Measurements from ENCODE around the gene PAFAH1B1.

- TF ChIP-seq CTCF (IDR thresholded peaks at IDR 0.05; ENCODE audit: low read depth, low read length, missing input control): no peak
- no peak for TF ChIP-seq YY1 (IDR thresholded peaks at IDR 0.05)
- no peak for TF ChIP-seq RAD21 (IDR thresholded peaks at IDR 0.05)
- no peak for TF ChIP-seq EGR1 (IDR thresholded peaks at IDR 0.05; ENCODE audit: low read depth in 2 of 2)
- TF ChIP-seq, protein P1, sequence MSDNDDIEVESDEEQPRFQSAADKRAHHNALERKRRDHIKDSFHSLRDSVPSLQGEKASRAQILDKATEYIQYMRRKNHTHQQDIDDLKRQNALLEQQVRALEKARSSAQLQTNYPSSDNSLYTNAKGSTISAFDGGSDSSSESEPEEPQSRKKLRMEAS (IDR thresholded peaks at IDR 0.05): no peak
- no peak for TF ChIP-seq SP1 (IDR thresholded peaks at IDR 0.05)
- TF ChIP-seq, protein P2, sequence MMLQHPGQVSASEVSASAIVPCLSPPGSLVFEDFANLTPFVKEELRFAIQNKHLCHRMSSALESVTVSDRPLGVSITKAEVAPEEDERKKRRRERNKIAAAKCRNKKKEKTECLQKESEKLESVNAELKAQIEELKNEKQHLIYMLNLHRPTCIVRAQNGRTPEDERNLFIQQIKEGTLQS (IDR thresholded peaks at IDR 0.05): no peak
- no peak for TF ChIP-seq TAF1 (conservative IDR thresholded peaks at IDR 0.05)
- TF ChIP-seq REST (IDR thresholded peaks at IDR 0.05): no peak
- no peak for TF ChIP-seq RXRA (IDR thresholded peaks at IDR 0.05)
- no peak for TF ChIP-seq GABPA (IDR thresholded peaks at IDR 0.05 in 1 of 2, conservative IDR thresholded peaks at IDR 0.05 in 1 of 2)
- no peak for TF ChIP-seq FOXA1 (IDR thresholded peaks at IDR 0.05)
- TF ChIP-seq, protein P3, sequence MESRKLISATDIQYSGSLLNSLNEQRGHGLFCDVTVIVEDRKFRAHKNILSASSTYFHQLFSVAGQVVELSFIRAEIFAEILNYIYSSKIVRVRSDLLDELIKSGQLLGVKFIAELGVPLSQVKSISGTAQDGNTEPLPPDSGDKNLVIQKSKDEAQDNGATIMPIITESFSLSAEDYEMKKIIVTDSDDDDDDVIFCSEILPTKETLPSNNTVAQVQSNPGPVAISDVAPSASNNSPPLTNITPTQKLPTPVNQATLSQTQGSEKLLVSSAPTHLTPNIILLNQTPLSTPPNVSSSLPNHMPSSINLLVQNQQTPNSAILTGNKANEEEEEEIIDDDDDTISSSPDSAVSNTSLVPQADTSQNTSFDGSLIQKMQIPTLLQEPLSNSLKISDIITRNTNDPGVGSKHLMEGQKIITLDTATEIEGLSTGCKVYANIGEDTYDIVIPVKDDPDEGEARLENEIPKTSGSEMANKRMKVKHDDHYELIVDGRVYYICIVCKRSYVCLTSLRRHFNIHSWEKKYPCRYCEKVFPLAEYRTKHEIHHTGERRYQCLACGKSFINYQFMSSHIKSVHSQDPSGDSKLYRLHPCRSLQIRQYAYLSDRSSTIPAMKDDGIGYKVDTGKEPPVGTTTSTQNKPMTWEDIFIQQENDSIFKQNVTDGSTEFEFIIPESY (IDR thresholded peaks at IDR 0.05): no peak
- TF ChIP-seq JUND (IDR thresholded peaks at IDR 0.05): no peak
These were observed 104.2 kb downstream of the PAFAH1B1 start for GRCh38 chr17:2697611-2698162.
